ENCODE measurements around the gene NEU4. TPM values are rescaled to one million over a fixed set of nuclear protein-coding genes. Genes with fewer than 3 reads are reported as not detected.
A peak's percentile ranks its signal among the peaks of the same experiment; 100 is the strongest.

NEU4 gene
- total RNA-seq, 1 experiment from 2014 or later: 0.70 TPM

DNA sequence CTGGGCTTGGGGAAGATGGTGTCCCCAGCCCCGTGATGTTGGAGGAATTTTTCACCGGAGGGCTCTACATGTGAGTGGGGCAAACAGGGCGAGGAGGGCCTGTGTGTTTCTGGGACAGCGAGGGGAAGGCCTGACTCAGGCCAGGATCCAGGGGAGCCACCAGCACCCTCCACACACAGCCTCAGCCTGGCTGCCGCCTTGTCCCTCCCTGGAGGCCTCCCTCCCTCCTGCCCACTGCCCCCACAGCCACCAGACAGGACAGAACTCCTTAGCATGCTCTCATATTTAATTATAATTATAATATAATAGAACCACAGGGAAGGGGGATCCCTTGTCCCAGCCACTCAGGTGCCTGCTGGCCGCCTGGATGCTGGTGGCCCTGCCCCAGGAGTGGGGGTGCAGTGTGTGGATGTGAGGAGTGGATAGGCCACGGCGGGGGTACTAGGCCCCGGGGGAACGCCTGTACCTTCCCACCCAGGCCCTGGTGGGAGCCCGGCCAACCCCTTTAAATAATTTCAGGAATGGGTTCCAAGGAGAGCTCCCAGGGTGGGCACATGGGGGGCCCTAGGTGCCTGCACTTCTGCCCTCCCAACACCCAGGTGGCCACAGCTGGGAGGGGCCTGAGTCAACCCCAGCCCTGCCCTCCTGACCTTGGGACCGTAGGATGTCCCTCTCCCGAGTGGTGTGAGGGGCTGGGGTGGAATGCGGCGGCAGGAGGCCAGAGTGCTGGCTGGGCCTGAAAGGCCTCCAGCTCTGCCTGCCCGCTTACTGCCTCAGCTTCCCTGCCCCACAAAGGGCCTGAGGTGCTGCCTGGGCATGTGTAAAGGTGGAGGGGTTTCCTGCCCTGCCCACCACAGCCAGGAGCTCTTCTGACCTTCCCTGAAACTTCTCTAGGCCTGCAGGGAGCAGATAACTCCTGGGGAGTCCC lies 40.9 kb downstream of the NEU4 start:
- Histone ChIP-seq H4K5ac (ENCODE audit: insufficient read length, low read depth, low read length) (no peak overlapping the region), H3K56ac (ENCODE audit: insufficient read length, low read depth, low read length) (no peak overlapping the region), H2AFZ (ENCODE audit: low read length) (no peak overlapping the region), H3K4me1 (ENCODE audit: insufficient read depth, low read length) (no peaks in the 10 kb centered on the region), H4K91ac (ENCODE audit: insufficient read length, low read depth, low read length) (no peak overlapping the region), H3K79me2 (ENCODE audit: insufficient read depth, low read length) (no peaks in the 10 kb centered on the region), H3K27ac (ENCODE audit: insufficient read length, low read depth, low read length) (no peak overlapping the region), H3K4me2 (ENCODE audit: insufficient read depth, insufficient read length, low read length) (no peak overlapping the region), H3K14ac (ENCODE audit: insufficient read depth, low read length) (no peak overlapping the region), H4K20me1 (ENCODE audit: control insufficient read depth, insufficient read depth, insufficient read length) (no peaks in the 10 kb centered on the region), H3K23ac (ENCODE audit: insufficient read length, low read depth, low read length) (no peak overlapping the region), H3K79me1 (ENCODE audit: insufficient read depth, low read depth, low read length, poor library complexity, severe bottlenecking) (no peaks in the 10 kb centered on the region), H3K4ac (ENCODE audit: low read depth, low read length) (no peak overlapping the region), H2BK120ac (ENCODE audit: low read depth, low read length, poor library complexity, severe bottlenecking) (no peak overlapping the region), H2BK15ac (ENCODE audit: low read depth, low read length) (no peak overlapping the region), H3T11ph (ENCODE audit: low read length) (no peak overlapping the region), H3K23me2 (ENCODE audit: insufficient read length, low read depth, low read length, poor library complexity, severe bottlenecking) (no peaks in the 10 kb centered on the region), H3K9me3 (ENCODE audit: control insufficient read depth, low read depth, low read length) (no peaks in the 10 kb centered on the region), H3K18ac (ENCODE audit: insufficient read length, low read depth, low read length) (no peak overlapping the region), H2BK5ac (ENCODE audit: insufficient read length, low read length) (no peak overlapping the region), H4K8ac (replicated peaks; ENCODE audit: insufficient read length, low read depth, low read length) (no peak overlapping the region), H3K27me3 (ENCODE audit: insufficient read depth, low read length) (peaks cover 2% of the 10 kb centered on the region; the same call in 1 of the 2 replicates), H3K9ac (ENCODE audit: extremely low read depth, insufficient read length, low read length) (no peak overlapping the region), H2BK12ac (ENCODE audit: insufficient read length, low read depth, low read length) (no peak overlapping the region), H2AK5ac (ENCODE audit: insufficient read length, low read length) (no peak overlapping the region), H2BK20ac (ENCODE audit: low read depth, low read length, poor library complexity, severe bottlenecking) (no peak overlapping the region)
- H3K9me3 Mint-ChIP-seq: peaks cover 0 to 4% of the 10 kb centered on the region in 2 experiments; a peak in 1 of 5 replicates
- peaks cover 25% of the 10 kb centered on the region for H3K27me3 Mint-ChIP-seq (ENCODE audit: low read depth)
- no peak overlapping the region for H3K4me3 Mint-ChIP-seq
- H3K36me3 Mint-ChIP-seq (ENCODE audit: insufficient read depth in 1 of 3, low read depth in 3 of 3): no peaks in the 10 kb centered on the region
- H3K4me1 Mint-ChIP-seq: peaks cover 0 to 5% of the 10 kb centered on the region in 2 experiments; a peak in 1 of 4 replicates
- TF ChIP-seq, protein P1, sequence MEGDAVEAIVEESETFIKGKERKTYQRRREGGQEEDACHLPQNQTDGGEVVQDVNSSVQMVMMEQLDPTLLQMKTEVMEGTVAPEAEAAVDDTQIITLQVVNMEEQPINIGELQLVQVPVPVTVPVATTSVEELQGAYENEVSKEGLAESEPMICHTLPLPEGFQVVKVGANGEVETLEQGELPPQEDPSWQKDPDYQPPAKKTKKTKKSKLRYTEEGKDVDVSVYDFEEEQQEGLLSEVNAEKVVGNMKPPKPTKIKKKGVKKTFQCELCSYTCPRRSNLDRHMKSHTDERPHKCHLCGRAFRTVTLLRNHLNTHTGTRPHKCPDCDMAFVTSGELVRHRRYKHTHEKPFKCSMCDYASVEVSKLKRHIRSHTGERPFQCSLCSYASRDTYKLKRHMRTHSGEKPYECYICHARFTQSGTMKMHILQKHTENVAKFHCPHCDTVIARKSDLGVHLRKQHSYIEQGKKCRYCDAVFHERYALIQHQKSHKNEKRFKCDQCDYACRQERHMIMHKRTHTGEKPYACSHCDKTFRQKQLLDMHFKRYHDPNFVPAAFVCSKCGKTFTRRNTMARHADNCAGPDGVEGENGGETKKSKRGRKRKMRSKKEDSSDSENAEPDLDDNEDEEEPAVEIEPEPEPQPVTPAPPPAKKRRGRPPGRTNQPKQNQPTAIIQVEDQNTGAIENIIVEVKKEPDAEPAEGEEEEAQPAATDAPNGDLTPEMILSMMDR (conservative IDR thresholded peaks at IDR 0.05): no peak
- no peak overlapping the region; a peak in 1 of 7 replicates for H3K27ac Mint-ChIP-seq
- no CpG with 5 or more reads among the region's 16 CpGs for WGBS (ENCODE audit: extremely low coverage, insufficient read length, low lambda C conversion rate)
- DNase-seq: peak; percentile 13
